ENCODE results near the gene UBAP2L. TPM values are rescaled to one million over a fixed set of nuclear protein-coding genes. Genes with fewer than 3 reads are reported as not detected.
A peak's percentile ranks its signal among the peaks of the same experiment; 100 is the strongest.
"Not testable (repeated sequence)": the region's sequence is repeated elsewhere in the genome, so short reads cannot be mapped to it uniquely, and the experiment has no call there.

UBAP2L gene
- total RNA-seq, 1 donor, result 88.3 TPM

DNA sequence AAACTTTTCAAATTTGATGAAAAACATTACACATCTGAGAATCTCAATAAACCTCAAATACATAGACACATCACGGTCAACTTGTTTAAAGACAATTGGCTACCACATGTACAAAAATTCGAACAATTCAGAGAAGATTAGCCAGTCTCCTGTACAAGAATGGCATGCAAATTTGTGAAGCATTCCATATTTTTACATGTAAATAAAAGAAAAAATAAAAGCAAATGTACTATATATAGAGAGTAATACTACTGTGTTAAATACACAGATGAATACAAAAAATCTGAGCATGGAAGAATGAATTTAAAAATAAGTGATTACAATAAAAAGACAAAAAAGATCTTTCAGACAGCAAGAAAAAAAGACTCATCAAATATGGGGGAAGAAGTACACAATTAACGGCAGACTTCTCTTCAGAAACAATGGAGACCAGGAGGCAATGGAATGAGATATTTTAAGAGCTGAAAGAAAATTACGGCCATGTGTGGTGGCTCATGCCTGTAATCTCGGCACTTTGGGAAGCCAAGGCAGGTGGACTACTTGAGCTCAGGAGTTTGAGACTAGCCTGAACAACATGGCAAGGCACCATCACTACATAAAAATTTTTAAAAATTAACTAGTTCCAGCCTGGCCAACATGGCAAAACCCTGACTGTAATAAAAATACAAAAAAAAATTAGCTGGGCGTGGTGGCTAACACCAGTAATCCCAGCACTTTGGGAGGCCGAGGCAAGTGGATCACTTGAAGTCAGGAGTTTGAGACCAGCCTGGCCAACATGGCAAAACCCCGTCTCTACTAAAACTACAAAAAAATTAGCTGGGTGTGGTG is 74.9 kb downstream of the UBAP2L start:
- no peak overlapping the region for H3K4me3 ChIP-seq (ENCODE audit: insufficient read depth, low read length)
- no peaks in the 10 kb centered on the region for H4K20me1 ChIP-seq (ENCODE audit: insufficient read depth, low read length)
- H2AFZ ChIP-seq (ENCODE audit: low read length), result no peak overlapping the region
- DNase-seq (ENCODE audit: insufficient read length, low spot score, missing footprints), result no peak
- peaks cover 4% of the 10 kb centered on the region for H3K27me3 ChIP-seq (ENCODE audit: insufficient read depth, low read length)
- no peak overlapping the region for H3K27ac ChIP-seq (ENCODE audit: low read depth, low read length)
- H3K4me1 ChIP-seq (ENCODE audit: insufficient read depth, low read length), result no peaks in the 10 kb centered on the region
- TF ChIP-seq, protein P1, sequence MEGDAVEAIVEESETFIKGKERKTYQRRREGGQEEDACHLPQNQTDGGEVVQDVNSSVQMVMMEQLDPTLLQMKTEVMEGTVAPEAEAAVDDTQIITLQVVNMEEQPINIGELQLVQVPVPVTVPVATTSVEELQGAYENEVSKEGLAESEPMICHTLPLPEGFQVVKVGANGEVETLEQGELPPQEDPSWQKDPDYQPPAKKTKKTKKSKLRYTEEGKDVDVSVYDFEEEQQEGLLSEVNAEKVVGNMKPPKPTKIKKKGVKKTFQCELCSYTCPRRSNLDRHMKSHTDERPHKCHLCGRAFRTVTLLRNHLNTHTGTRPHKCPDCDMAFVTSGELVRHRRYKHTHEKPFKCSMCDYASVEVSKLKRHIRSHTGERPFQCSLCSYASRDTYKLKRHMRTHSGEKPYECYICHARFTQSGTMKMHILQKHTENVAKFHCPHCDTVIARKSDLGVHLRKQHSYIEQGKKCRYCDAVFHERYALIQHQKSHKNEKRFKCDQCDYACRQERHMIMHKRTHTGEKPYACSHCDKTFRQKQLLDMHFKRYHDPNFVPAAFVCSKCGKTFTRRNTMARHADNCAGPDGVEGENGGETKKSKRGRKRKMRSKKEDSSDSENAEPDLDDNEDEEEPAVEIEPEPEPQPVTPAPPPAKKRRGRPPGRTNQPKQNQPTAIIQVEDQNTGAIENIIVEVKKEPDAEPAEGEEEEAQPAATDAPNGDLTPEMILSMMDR (IDR thresholded peaks at IDR 0.05; ENCODE audit: extremely low read depth, low read depth, low read length), result no peak
- H3K9me3 ChIP-seq (ENCODE audit: low read depth, low read length), result peaks cover 3% of the 10 kb centered on the region
- no peaks in the 10 kb centered on the region for H3K79me2 ChIP-seq (ENCODE audit: insufficient read depth, low read length)
- H3K4me2 ChIP-seq (ENCODE audit: insufficient read depth, low read length), result no peak overlapping the region
- no peaks in the 10 kb centered on the region for H3K36me3 ChIP-seq (ENCODE audit: insufficient read depth, low read length)

DNA sequence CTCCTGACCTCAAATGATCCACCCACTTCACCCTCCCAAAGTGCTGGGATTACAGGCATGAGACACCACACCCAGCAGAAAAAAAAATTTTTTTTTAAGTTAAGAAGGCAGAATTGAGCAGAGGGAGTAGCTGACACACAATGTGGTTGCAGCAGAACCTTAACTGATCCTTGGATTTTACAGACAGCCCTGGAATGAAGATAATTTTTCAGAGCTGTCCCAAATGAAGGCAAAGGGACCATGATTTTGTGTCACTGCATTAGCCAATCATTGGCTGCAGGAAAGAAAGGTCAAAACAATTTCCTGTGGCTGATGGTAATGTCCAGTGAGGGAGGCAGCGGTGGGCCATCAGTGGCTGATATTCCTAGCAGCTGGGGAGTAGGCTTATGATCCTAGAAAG is 80.8 kb downstream of the UBAP2L start:
- no peak for DNase-seq (ENCODE audit: insufficient read length, low spot score, missing footprints)
- Histone ChIP-seq H2AFZ (ENCODE audit: low read length) (no peak overlapping the region), H3K27me3 (ENCODE audit: insufficient read depth, low read length) (no peaks in the 10 kb centered on the region), H3K79me2 (ENCODE audit: insufficient read depth, low read length) (no peaks in the 10 kb centered on the region), H4K20me1 (ENCODE audit: insufficient read depth, low read length) (no peaks in the 10 kb centered on the region), H3K27ac (ENCODE audit: low read depth, low read length) (no peak overlapping the region), H3K36me3 (ENCODE audit: insufficient read depth, low read length) (no peaks in the 10 kb centered on the region), H3K4me2 (ENCODE audit: insufficient read depth, low read length) (no peak overlapping the region), H3K4me1 (ENCODE audit: insufficient read depth, low read length) (peaks cover 14% of the 10 kb centered on the region), H3K4me3 (ENCODE audit: insufficient read depth, low read length) (no peak overlapping the region), H3K9me3 (ENCODE audit: low read depth, low read length) (no peaks in the 10 kb centered on the region)
- TF ChIP-seq, protein P1 (IDR thresholded peaks at IDR 0.05; ENCODE audit: extremely low read depth, low read depth, low read length), result no peak

DNA sequence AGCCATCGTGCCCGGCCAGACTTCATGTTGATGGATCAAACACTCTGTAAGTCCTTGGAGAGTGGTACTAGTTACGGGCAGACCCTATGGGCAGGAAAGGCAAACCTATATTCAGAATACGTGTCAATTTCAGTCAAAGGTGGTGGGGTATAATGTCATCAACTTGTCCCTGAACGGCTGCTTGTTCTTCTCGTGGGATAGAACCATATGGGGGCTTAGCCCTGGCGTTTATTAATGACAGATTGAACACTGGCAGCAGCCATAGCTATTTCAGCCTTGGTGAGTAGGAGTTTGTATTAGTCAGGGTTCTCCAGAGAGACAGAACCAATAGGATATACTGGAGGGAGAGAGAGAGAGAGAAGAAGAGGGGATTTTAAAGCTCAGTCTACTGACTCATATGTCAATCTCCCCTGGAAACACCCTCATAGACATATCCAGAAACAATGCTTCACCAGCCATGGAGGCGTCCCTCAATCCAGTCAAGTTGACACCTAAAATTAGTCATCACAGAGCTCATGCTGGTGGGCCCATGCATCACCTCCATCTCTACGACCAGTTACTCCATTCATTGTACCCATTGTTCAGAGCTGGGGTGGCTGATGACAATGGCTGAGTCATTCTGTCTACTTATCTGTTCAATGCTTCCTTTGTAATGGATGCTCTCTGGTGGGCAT is 84.0 kb downstream of the UBAP2L start:
- H3K4me1 ChIP-seq (ENCODE audit: insufficient read depth, low read length), result peaks cover 22% of the 10 kb centered on the region
- H3K79me2 ChIP-seq (ENCODE audit: insufficient read depth, low read length), result no peaks in the 10 kb centered on the region
- H3K4me2 ChIP-seq (ENCODE audit: insufficient read depth, low read length), result no peak overlapping the region
- H3K27me3 ChIP-seq (ENCODE audit: insufficient read depth, low read length), result no peaks in the 10 kb centered on the region
- no peak overlapping the region for H2AFZ ChIP-seq (ENCODE audit: low read length)
- no peak overlapping the region for H3K27ac ChIP-seq (ENCODE audit: low read depth, low read length)
- H3K9me3 ChIP-seq (ENCODE audit: low read depth, low read length), result no peaks in the 10 kb centered on the region
- TF ChIP-seq, protein P1 (IDR thresholded peaks at IDR 0.05; ENCODE audit: extremely low read depth, low read depth, low read length), result no peak
- H3K4me3 ChIP-seq (ENCODE audit: insufficient read depth, low read length), result no peak overlapping the region
- no peaks in the 10 kb centered on the region for H3K36me3 ChIP-seq (ENCODE audit: insufficient read depth, low read length)
- H4K20me1 ChIP-seq (ENCODE audit: insufficient read depth, low read length), result no peaks in the 10 kb centered on the region
- DNase-seq (ENCODE audit: insufficient read length, low spot score, missing footprints), result peak; percentile 74

DNA sequence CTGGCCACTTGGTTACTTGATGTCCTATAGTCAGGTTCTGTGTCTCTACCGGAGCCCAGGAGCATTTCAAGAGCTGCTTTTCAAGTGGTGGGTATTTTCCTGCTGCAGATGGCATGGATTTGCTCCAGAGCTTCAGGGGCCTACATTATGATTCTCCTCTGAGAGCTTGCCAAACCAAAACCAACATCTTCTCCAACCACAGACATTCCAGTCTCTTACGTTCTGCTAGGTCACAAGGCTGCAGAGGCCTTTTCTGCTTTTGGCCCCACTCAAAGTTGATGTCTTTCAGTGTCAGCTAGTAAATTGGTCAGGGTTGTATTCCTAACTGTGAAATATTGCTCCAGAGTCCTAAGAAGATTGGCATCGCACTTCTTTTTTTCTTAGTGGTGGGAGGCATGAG is 85.4 kb downstream of the UBAP2L start:
- no peak overlapping the region for H3K4me3 ChIP-seq (ENCODE audit: insufficient read depth, low read length)
- peaks cover 22% of the 10 kb centered on the region for H3K4me1 ChIP-seq (ENCODE audit: insufficient read depth, low read length)
- H4K20me1 ChIP-seq (ENCODE audit: insufficient read depth, low read length), result no peaks in the 10 kb centered on the region
- H3K27me3 ChIP-seq (ENCODE audit: insufficient read depth, low read length), result no peaks in the 10 kb centered on the region
- no peak overlapping the region for H3K27ac ChIP-seq (ENCODE audit: low read depth, low read length)
- H3K4me2 ChIP-seq (ENCODE audit: insufficient read depth, low read length), result peak overlapping the region; percentile 4
- H2AFZ ChIP-seq (ENCODE audit: low read length), result peak overlapping the region; percentile 31
- H3K36me3 ChIP-seq (ENCODE audit: insufficient read depth, low read length), result no peaks in the 10 kb centered on the region
- DNase-seq (ENCODE audit: insufficient read length, low spot score, missing footprints), result peak; percentile 69
- H3K79me2 ChIP-seq (ENCODE audit: insufficient read depth, low read length), result no peaks in the 10 kb centered on the region
- TF ChIP-seq, protein P1 (IDR thresholded peaks at IDR 0.05; ENCODE audit: extremely low read depth, low read depth, low read length), result no peak
- no peaks in the 10 kb centered on the region for H3K9me3 ChIP-seq (ENCODE audit: low read depth, low read length)

DNA sequence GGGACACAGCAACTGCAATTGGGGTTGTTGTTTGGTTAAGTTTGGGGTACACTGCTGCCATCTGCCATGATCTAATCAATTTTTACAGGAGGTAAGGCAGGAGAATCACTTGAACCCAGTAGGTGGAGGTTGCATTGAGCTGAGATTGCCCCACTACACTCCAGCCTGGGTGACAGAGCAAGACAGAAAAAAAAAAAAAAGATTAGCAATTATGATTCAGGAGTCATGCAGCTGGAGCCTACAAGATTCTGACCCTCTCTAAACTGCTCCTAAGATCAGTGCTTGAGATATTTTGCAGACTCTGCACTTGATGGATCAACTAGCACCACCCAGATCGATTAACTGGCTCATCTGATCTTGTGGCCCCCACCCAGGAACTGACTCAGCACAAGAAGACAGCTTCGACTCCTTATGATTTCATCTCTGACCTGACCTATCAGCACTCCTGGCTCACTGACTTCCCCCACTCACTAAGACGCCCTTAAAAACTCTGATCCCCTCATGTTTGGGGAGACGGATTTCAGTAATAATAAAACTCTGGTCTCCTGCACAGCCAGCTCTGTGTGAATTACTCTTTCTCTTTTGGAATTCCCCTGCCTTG is 87.0 kb downstream of the UBAP2L start:
- H3K27ac ChIP-seq (ENCODE audit: low read depth, low read length); H3K36me3 ChIP-seq (ENCODE audit: insufficient read depth, low read length); H2AFZ ChIP-seq (ENCODE audit: low read length); H3K4me3 ChIP-seq (ENCODE audit: insufficient read depth, low read length); DNase-seq (ENCODE audit: insufficient read length, low spot score, missing footprints); H3K9me3 ChIP-seq (ENCODE audit: low read depth, low read length); H3K27me3 ChIP-seq (ENCODE audit: insufficient read depth, low read length); H3K79me2 ChIP-seq (ENCODE audit: insufficient read depth, low read length); H4K20me1 ChIP-seq (ENCODE audit: insufficient read depth, low read length); H3K4me2 ChIP-seq (ENCODE audit: insufficient read depth, low read length): not testable (repeated sequence)
- peaks cover 22% of the 10 kb centered on the region for H3K4me1 ChIP-seq (ENCODE audit: insufficient read depth, low read length)
